GM21515 (cell line): ENCODE measurements around the gene KMT2C.
"Not testable (repeated sequence)": the region's sequence is repeated elsewhere in the genome, so short reads cannot be mapped to it uniquely, and the experiment has no call there.

ENCODE experiments used
- ATAC-seq: cut with Tn5 transposase; IDR thresholded peaks from one replicate; pipeline ENCODE4 v1.9.1; 2021; ENCODE audit not compliant: unreplicated experiment

KMT2C gene

DNA sequence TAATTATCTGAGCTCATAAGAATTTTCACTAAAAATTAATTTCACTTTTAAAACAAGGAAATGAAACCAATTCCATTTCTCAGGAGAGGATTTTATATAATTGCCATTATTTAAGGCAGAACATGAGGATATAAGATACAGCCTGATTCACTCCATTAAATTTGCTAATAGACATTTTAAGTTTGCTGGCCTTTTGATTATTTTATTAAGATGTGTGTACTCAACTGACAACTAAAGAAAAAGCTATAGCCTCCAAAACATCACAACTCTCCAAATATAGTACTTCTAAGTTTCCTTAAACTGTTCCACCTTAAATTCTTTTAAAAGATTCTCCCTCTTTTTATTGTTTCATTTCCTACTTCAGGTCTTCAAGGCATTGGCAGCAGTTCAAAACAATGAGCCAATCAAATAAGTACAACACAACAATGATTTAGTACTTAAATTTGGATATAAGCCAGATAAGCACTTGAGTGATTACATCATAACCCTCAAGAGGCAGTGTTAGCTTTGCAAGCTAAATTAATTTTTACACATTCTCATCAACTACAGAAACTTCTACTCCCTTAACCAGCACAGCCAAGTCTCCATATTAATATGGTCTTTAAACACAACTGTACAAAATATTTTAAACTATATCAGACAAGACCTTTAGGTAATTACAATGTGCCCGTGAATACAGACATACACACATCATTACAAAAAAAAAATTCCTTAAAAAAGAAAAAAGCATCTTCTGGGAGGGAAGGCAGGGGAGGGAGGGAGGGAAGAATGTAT is 121.8 kb downstream of the KMT2C start:
- ATAC-seq, result no peak

- no peak for ATAC-seq
Measured at GRCh38 chr7:152313217-152313616, 122.6 kb downstream of the KMT2C start.

DNA sequence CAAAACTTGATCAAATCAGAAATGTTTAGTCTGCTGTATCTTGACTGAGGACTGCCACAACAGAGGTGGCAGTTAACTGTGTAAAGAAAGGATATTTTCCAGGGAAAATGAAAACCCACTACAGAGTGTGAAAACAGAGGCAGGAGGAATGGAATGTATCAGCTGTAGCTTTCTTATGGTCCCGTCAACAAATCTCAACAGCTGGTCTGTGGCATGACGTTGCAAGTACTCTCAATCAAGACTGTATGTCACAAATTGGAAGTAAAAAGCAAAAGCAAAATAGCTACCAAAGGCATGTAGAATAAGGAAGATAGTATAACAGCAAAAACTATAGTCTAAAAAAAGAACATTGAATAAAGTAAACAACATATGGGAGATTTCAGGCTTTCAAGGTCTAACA is 123.5 kb downstream of the KMT2C start:
- no peak for ATAC-seq

GRCh38 chr7:152307902-152308301 is 127.9 kb downstream of the KMT2C start:
- no peak for ATAC-seq

GRCh38 chr7:152299542-152300143 is 136.2 kb downstream of the KMT2C start:
- not testable (repeated sequence) for ATAC-seq

- no peak for ATAC-seq
Measured at GRCh38 chr7:152292897-152293296, 142.9 kb downstream of the KMT2C start.

DNA sequence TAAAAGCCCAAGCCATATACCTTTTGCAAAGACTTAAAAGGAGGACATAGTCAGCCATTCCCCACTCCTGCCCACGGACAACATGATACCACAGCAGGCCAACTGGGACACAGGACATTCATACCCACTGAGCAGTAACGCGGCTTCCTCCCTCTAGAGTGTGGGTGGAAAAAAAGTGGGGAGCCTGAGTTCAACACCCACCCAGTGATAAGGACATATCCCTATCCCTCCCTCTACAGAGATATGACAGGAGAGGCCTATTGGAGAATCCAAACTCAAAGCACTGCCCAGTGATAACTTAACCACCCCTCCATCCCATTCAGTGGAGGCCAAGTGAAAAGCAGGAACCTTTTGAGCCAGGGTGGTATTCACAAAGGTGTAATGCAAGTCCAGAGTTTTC is 148.8 kb downstream of the KMT2C start:
- not testable (repeated sequence) for ATAC-seq

GRCh38 chr7:152286219-152286618 is 149.6 kb downstream of the KMT2C start:
- not testable (repeated sequence) for ATAC-seq

- not testable (repeated sequence) for ATAC-seq
Measured at GRCh38 chr7:152284998-152285397, 150.8 kb downstream of the KMT2C start.

GRCh38 chr7:152277687-152278086 is 158.1 kb downstream of the KMT2C start:
- ATAC-seq, result not testable (repeated sequence)

GRCh38 chr7:152270427-152270826 is 165.4 kb downstream of the KMT2C start:
- ATAC-seq, result not testable (repeated sequence)

- ATAC-seq, result not testable (repeated sequence)
Measured at GRCh38 chr7:152266859-152267258, 168.9 kb downstream of the KMT2C start.

DNA sequence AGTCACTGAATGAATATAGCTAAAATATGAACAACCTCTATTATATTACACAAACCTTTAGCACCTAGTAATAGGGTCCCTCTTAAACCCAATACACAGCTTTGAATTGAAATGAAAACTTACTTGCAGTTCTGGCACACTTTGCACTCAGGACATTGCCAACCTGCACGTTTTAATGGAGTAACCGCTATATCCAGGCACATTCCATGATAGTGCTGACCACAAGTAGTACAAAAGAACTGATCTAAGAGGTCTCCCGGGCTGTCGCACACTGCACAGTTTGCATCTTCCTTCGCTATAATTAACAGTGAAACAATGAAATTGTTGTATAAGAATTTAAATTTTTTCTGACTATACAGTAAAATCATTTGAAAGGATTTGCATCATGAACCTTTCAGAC is 170.9 kb downstream of the KMT2C start:
- ATAC-seq, result not testable (repeated sequence)

GRCh38 chr7:152262146-152262545 is 173.7 kb downstream of the KMT2C start:
- not testable (repeated sequence) for ATAC-seq

GRCh38 chr7:152259645-152260044 is 176.2 kb downstream of the KMT2C start:
- ATAC-seq, result not testable (repeated sequence)

DNA sequence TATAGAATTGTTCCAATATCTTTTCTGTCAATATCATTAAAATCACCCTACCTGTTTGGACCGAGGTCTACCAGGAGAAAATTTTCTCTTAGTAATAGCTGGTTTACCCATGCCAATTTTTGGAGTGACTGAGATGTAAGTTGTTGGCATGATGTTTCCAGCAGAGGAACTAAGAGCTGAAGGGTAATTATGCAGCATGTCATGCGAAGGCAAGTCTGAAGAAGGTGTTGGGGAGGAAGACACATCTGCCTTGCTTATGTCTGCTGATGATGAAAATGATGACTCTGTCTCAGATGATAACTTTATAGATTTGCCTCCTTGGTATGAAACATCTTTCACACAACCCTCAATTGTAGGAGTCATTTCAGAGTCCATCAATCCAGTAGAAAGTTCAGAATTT is 188.0 kb downstream of the KMT2C start:
- not testable (repeated sequence) for ATAC-seq

DNA sequence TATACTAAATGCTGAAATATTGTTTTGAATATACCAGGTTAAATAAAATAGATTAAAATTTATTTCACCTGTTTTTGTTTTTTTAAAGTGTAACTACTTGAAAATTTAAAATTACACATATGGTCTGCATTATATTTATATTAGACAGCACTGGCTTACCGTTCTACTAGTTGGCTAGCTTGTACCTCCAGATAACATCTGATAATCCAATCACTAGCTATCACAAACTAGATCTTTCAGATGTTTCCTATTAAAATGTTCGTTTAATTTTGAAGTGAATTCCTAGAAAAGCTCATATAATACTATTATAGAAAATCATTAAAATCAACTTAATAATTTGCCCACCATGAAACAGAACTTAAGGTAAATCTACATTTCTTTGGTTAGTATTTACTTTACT is 190.4 kb downstream of the KMT2C start:
- ATAC-seq, result not testable (repeated sequence)

DNA sequence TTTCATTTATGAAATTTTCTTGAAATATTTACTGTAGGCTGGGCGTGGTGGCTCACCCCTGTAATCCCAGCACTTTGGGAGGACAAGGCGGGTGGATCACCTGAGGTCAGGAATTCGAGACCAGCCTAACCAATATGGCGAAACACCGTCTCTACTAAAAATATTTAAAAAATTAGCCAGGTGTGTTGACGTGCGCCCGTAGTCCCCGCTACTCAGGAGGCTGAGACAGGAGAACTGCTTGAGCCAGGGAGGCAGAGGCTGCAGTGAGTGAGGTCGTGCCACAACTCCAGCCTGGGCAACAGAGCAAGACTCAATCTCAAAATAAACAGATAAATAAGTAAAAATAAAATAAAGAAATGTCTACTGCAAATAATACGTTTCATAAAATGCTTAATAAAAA is 192.3 kb downstream of the KMT2C start:
- ATAC-seq, result not testable (repeated sequence)

- not testable (repeated sequence) for ATAC-seq
Measured at GRCh38 chr7:152241301-152241700, 194.5 kb downstream of the KMT2C start.

DNA sequence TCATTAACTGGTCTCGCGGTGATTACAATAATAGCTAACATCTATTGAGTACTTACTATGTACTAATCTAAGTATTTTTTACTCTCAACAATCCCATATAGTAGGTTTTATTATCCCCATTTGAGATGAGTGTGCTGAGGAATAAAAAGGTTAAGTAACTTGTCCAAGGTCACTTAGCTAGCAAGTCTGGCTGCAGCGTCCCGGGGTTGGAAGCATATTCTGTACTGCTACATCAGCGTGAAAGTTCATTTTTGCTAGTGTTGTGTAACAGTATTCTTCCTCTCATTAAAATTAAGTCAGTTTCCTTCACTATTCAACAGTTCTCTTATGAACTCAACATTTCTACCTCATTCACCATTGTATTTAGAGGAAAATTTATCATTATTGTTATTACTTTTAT is 199.5 kb downstream of the KMT2C start:
- not testable (repeated sequence) for ATAC-seq

- ATAC-seq, result not testable (repeated sequence)
Measured at GRCh38 chr7:152234421-152234820, 201.4 kb downstream of the KMT2C start.

DNA sequence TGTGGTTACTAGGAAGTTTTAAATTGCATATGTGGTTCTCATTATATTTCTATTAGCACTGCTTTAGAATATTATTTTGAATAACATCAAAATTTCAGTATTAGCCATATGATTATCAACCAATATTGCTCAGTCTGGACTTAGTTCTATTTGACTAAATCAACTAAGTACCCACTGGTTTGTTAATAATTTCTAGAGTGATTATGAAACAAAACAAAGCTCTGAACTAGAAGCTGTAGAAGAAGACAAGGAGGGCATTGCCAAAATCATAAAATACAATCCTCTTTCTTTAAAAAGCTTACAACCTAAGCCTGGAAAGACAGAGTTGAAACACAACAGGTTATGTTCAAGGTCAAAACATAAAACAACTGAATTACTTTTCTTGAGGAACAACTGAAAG is 204.7 kb downstream of the KMT2C start:
- ATAC-seq, result no peak
